Naive thymus-derived CD4-positive, alpha-beta T cell (primary cell): Measurements from ENCODE around the gene OPN3. TPM values are rescaled to one million over a fixed set of nuclear protein-coding genes. Genes with fewer than 3 reads are reported as not detected.

Source experiments
- ATAC-seq: fragments of 150-1000 bp; cut with Tn5 transposase; 2 replicates; pipeline ENCODE4 v1.10.0; 2021; ENCODE audit warnings: mild to moderate bottlenecking, moderate library complexity
- CTCF ChIA-PET: fragments of 350-600 bp; sonication (Branson Sonifier 250); formaldehyde crosslinking; loops from one replicate; lab custom pipeline; 2021; ENCODE audit warnings: antibody characterized with exemption; lab: Charles Lee
- POLR2A ChIA-PET: fragments of 350-600 bp; sonication (Branson Sonifier 250); formaldehyde crosslinking; loops from one replicate; lab custom pipeline; 2021; ENCODE audit warnings: antibody characterized with exemption, inconsistent platforms; lab: Charles Lee
- DNase-seq, 9 donors: peaks; one replicate each; pipeline versions ENCODE4 v3.0.0 to v3.0.0-alpha.2; 2020 to 2022; ENCODE audit warnings: mixed read lengths in 1 of 9
- H3K27ac ChIP-seq: one replicate; pipeline ENCODE4 v1.7.0; 2013; ENCODE audit warnings: mild to moderate bottlenecking, low read depth, low read length, moderate library complexity
- H3K27me3 ChIP-seq, 2 donors: one replicate each; pipeline ENCODE4 v1.7.0; 2013; ENCODE audit warnings: low read length in 2 of 2, mild to moderate bottlenecking in 2 of 2, moderate library complexity in 2 of 2; ENCODE audit not compliant: control insufficient read depth in 2 of 2, insufficient read depth in 2 of 2
- H3K36me3 ChIP-seq, 3 experiments: 1 replicate in 2 of 3; 2 replicates in 1 of 3; pipeline ENCODE4 v1.7.0; 2013; ENCODE audit warnings: low read length in 3 of 3, mild to moderate bottlenecking in 3 of 3, moderate library complexity in 1 of 3; ENCODE audit not compliant: insufficient read depth in 3 of 3, control insufficient read depth in 2 of 3
- H3K4me1 ChIP-seq, 2 donors: one replicate each; pipeline ENCODE4 v1.7.0; 2013; ENCODE audit warnings: low read length in 2 of 2, mild to moderate bottlenecking in 2 of 2, moderate library complexity in 1 of 2; ENCODE audit not compliant: control insufficient read depth in 2 of 2, insufficient read depth in 2 of 2
- H3K4me3 ChIP-seq: 2 replicates; pipeline ENCODE4 v1.7.0; 2013; ENCODE audit warnings: mild to moderate bottlenecking, low read length
- H3K9me3 ChIP-seq, 3 experiments: 1 replicate in 2 of 3; 2 replicates in 1 of 3; pipeline ENCODE4 v1.7.0; 2013; ENCODE audit warnings: low read length in 3 of 3; ENCODE audit not compliant: control insufficient read depth in 2 of 3
- H3K27ac Mint-ChIP-seq, 9 donors: one replicate each; pipeline ENCODE4 v1.8.0; 2020 to 2022; ENCODE audit warnings: mixed read lengths in 9 of 9, mild to moderate bottlenecking in 8 of 9, moderate library complexity in 5 of 9, inconsistent platforms in 2 of 9
- H3K27me3 Mint-ChIP-seq, 5 donors: one replicate each; pipeline ENCODE4 v1.8.0; 2021 to 2022; ENCODE audit warnings: mixed read lengths in 5 of 5, mild to moderate bottlenecking in 1 of 5
- H3K36me3 Mint-ChIP-seq, 5 donors: one replicate each; pipeline ENCODE4 v1.8.0; 2020 to 2022; ENCODE audit warnings: mixed read lengths in 5 of 5, mild to moderate bottlenecking in 3 of 5, inconsistent platforms in 1 of 5
- H3K4me1 Mint-ChIP-seq, 7 donors: one replicate each; pipeline ENCODE4 v1.8.0; 2020 to 2022; ENCODE audit warnings: mixed read lengths in 7 of 7, mild to moderate bottlenecking in 3 of 7, inconsistent platforms in 1 of 7
- H3K4me3 Mint-ChIP-seq, 10 donors: one replicate each; pipeline ENCODE4 v1.8.0; 2020 to 2022; ENCODE audit warnings: mild to moderate bottlenecking in 10 of 10, mixed read lengths in 10 of 10, moderate library complexity in 6 of 10, inconsistent platforms in 2 of 10
- H3K9me3 Mint-ChIP-seq, 11 donors: one replicate each; pipeline ENCODE4 v1.8.0; 2020 to 2022; ENCODE audit warnings: mixed read lengths in 11 of 11, mild to moderate bottlenecking in 4 of 11, inconsistent platforms in 1 of 11, moderate library complexity in 1 of 11
- intact Hi-C, 2 donors: fragments of 100-400 bp; cut with micrococcal nuclease; formaldehyde crosslinking; loops; one replicate each; pipeline ENCODE4 v1.15.1; 2023
- polyA plus RNA-seq, 2 donors: library from polyadenylated mRNA; unstranded; fragments of 300-500 nt; fragmentation: Illumina TruSeq; gene quantifications; one replicate each; pipeline ENCODE4 v1.2.3, GENCODE V29; 2021
- total RNA-seq, 6 experiments: library from RNA in 5 of 6; stranded (reverse) in 5 of 6; gene quantifications; 1 replicate in 5 of 6; 2 replicates in 1 of 6; pipeline ENCODE4 v1.2.3 and lab custom pipeline; 2021 to 2026

Gene OPN3
- total and polyA plus RNA-seq, 7 experiments from 2014 or later: 3.6 to 32.7 (median 10.9) TPM

GRCh38 chr1:241637604-241638003, 2.6 kb downstream of the OPN3 start:
- Histone ChIP-seq H3K36me3 (peaks cover 0 to 3% (median 0%) of the 10 kb centered on the region in 3 experiments), H3K27ac (no peak overlapping the region), H3K4me1 (peaks cover 0 to 20% of the 10 kb centered on the region in 2 donors), H3K27me3 (no peaks in the 10 kb centered on the region), H3K4me3 (no peak overlapping the region), H3K9me3 (no peaks in the 10 kb centered on the region)
- H3K9me3 Mint-ChIP-seq: peaks cover 0 to 7% (median 3%) of the 10 kb centered on the region in 11 donors
- peak overlapping the region; percentile 1 to 91 (median 78) for H3K4me3 Mint-ChIP-seq
- intact Hi-C loops: no loop called here
- CTCF ChIA-PET: interaction anchor here (0.6 kb wide), 1 partner anchor 11 kb away, joined by 3 read pairs; no protein-coding TSS in a partner anchor
- no peak for DNase-seq
- peaks cover 26 to 57% (median 48%) of the 10 kb centered on the region in 7 donors for H3K4me1 Mint-ChIP-seq
- H3K36me3 Mint-ChIP-seq: peaks cover 8 to 31% (median 15%) of the 10 kb centered on the region in 5 donors
- H3K27ac Mint-ChIP-seq: peak overlapping the region in 4 of 9 donors; percentile 6 to 85 (median 52)
- no peaks in the 10 kb centered on the region for H3K27me3 Mint-ChIP-seq
- no peak for ATAC-seq
- POLR2A ChIA-PET: no interaction called here

- H3K27ac Mint-ChIP-seq: peak overlapping the region in 4 of 9 donors; percentile 6 to 85 (median 54)
- H3K9me3 ChIP-seq: no peaks in the 10 kb centered on the region
- ChIA-PET CTCF (no interaction called here), POLR2A (no interaction called here)
- peaks cover 0 to 20% of the 10 kb centered on the region in 2 donors for H3K4me1 ChIP-seq
- H3K4me3 ChIP-seq: no peak overlapping the region
- H3K36me3 ChIP-seq: peaks cover 0 to 3% (median 0%) of the 10 kb centered on the region in 3 experiments
- DNase-seq (no peak), ATAC-seq (no peak)
- H3K4me3 Mint-ChIP-seq: peak overlapping the region; percentile 1 to 91 (median 70)
- no peak overlapping the region for H3K27ac ChIP-seq
- H3K9me3 Mint-ChIP-seq: peaks cover 0 to 6% (median 0%) of the 10 kb centered on the region in 11 donors
- H3K4me1 Mint-ChIP-seq: peaks cover 30 to 60% (median 51%) of the 10 kb centered on the region in 7 donors
- intact Hi-C loops: no loop called here
- no peaks in the 10 kb centered on the region for H3K27me3 ChIP-seq
- no peaks in the 10 kb centered on the region for H3K27me3 Mint-ChIP-seq
- peaks cover 8 to 31% (median 17%) of the 10 kb centered on the region in 5 donors for H3K36me3 Mint-ChIP-seq
Measured at GRCh38 chr1:241637046-241637590, 3.1 kb downstream of the OPN3 start.

GRCh38 chr1:241636291-241636690, 3.9 kb downstream of the OPN3 start:
- ChIA-PET POLR2A (no interaction called here), CTCF (no interaction called here)
- no peak overlapping the region for H3K4me3 ChIP-seq
- Mint-ChIP-seq H3K9me3 (peaks cover 0 to 6% (median 0%) of the 10 kb centered on the region in 11 donors), H3K36me3 (peaks cover 8 to 33% (median 18%) of the 10 kb centered on the region in 5 donors), H3K27me3 (no peaks in the 10 kb centered on the region), H3K27ac (peak overlapping the region in 2 of 9 donors; percentile 57 to 65), H3K4me1 (peaks cover 31 to 68% (median 57%) of the 10 kb centered on the region in 7 donors), H3K4me3 (peak overlapping the region in 2 of 10 donors; percentile 19 to 87)
- intact Hi-C loops: no loop called here
- DNase-seq (no peak), ATAC-seq (no peak)
- peaks cover 0 to 3% (median 0%) of the 10 kb centered on the region in 3 experiments for H3K36me3 ChIP-seq
- peaks cover 0 to 20% of the 10 kb centered on the region in 2 donors for H3K4me1 ChIP-seq
- H3K9me3 ChIP-seq: no peaks in the 10 kb centered on the region
- no peaks in the 10 kb centered on the region for H3K27me3 ChIP-seq
- no peak overlapping the region for H3K27ac ChIP-seq

GRCh38 chr1:241635556-241636152, 4.5 kb downstream of the OPN3 start:
- no peaks in the 10 kb centered on the region for H3K27me3 ChIP-seq
- DNase-seq (no peak), ATAC-seq (no peak)
- peaks cover 0 to 3% (median 0%) of the 10 kb centered on the region in 3 experiments for H3K36me3 ChIP-seq
- Mint-ChIP-seq H3K4me1 (peaks cover 29 to 63% (median 54%) of the 10 kb centered on the region in 7 donors), H3K9me3 (peaks cover 0 to 6% (median 0%) of the 10 kb centered on the region in 11 donors), H3K27ac (peak overlapping the region in 1 of 9 donors; percentile 57), H3K36me3 (peaks cover 8 to 34% (median 18%) of the 10 kb centered on the region in 5 donors), H3K27me3 (no peaks in the 10 kb centered on the region), H3K4me3 (peak overlapping the region in 1 of 10 donors; percentile 29)
- no peaks in the 10 kb centered on the region for H3K9me3 ChIP-seq
- POLR2A ChIA-PET: no interaction called here
- no peak overlapping the region for H3K4me3 ChIP-seq
- CTCF ChIA-PET: no interaction called here
- peaks cover 0 to 20% of the 10 kb centered on the region in 2 donors for H3K4me1 ChIP-seq
- H3K27ac ChIP-seq: no peak overlapping the region
- intact Hi-C loops: no loop called here

GRCh38 chr1:241632987-241633386, 7.2 kb downstream of the OPN3 start:
- Mint-ChIP-seq H3K36me3 (peaks cover 8 to 30% (median 18%) of the 10 kb centered on the region in 5 donors), H3K9me3 (peaks cover 0 to 6% (median 0%) of the 10 kb centered on the region in 11 donors), H3K27ac (no peak overlapping the region), H3K4me3 (no peak overlapping the region), H3K27me3 (no peaks in the 10 kb centered on the region), H3K4me1 (peaks cover 22 to 54% (median 47%) of the 10 kb centered on the region in 7 donors)
- Histone ChIP-seq H3K36me3 (no peaks in the 10 kb centered on the region), H3K27ac (no peak overlapping the region), H3K4me3 (no peak overlapping the region), H3K4me1 (peaks cover 5 to 7% of the 10 kb centered on the region in 2 donors), H3K27me3 (no peaks in the 10 kb centered on the region), H3K9me3 (no peaks in the 10 kb centered on the region)
- ATAC-seq (no peak), DNase-seq (no peak)
- ChIA-PET CTCF (interaction anchor here (0.7 kb wide), 1 partner anchor 22 kb away, joined by 3 read pairs; no protein-coding TSS in a partner anchor), POLR2A (interaction anchor here (1.3 kb wide), 1 partner anchor 1622 kb away, joined by 3 read pairs; the partner anchor contains the start of gene CEP170)
- intact Hi-C loops: no loop called here

- DNase-seq: peak in 3 of 9 donors; percentile 18 to 27 (median 20)
- no peak overlapping the region for H3K4me3 ChIP-seq
Measured at GRCh38 chr1:241631674-241632073, 8.5 kb downstream of the OPN3 start.

More at GRCh38 chr1:241631674-241632073, 8.5 kb downstream of the OPN3 start:
- Mint-ChIP-seq H3K36me3 (peaks cover 8 to 25% (median 18%) of the 10 kb centered on the region in 5 donors), H3K27ac (peak overlapping the region in 7 of 9 donors; percentile 35 to 92 (median 73)), H3K27me3 (no peaks in the 10 kb centered on the region), H3K9me3 (peaks cover 0 to 6% (median 0%) of the 10 kb centered on the region in 11 donors), H3K4me1 (peaks cover 10 to 49% (median 43%) of the 10 kb centered on the region in 7 donors), H3K4me3 (peak overlapping the region in 8 of 10 donors; percentile 23 to 78 (median 66))
- intact Hi-C loops: no loop called here
- H3K9me3 ChIP-seq: no peaks in the 10 kb centered on the region
- H3K4me1 ChIP-seq: peaks cover 0 to 9% of the 10 kb centered on the region in 2 donors
- H3K27ac ChIP-seq: no peak overlapping the region
- ATAC-seq: no peak
- no peaks in the 10 kb centered on the region for H3K36me3 ChIP-seq
- POLR2A ChIA-PET: interaction anchor here (1.0 kb wide), 1 partner anchor 9 kb away, joined by 3 read pairs; the partner anchor contains the start of genes CHML and OPN3
- no peaks in the 10 kb centered on the region for H3K27me3 ChIP-seq
- CTCF ChIA-PET: no interaction called here
